GM18498 (cell line): ENCODE measurements around the gene DYNLRB1.
"Not testable (repeated sequence)": the region's sequence is repeated elsewhere in the genome, so short reads cannot be mapped to it uniquely, and the experiment has no call there.

Experiments
- ATAC-seq: cut with Tn5 transposase; IDR thresholded peaks from one replicate; pipeline ENCODE4 v1.9.1; 2021; ENCODE audit warnings: mild to moderate bottlenecking, moderate library complexity; ENCODE audit not compliant: unreplicated experiment

DYNLRB1 gene

DNA sequence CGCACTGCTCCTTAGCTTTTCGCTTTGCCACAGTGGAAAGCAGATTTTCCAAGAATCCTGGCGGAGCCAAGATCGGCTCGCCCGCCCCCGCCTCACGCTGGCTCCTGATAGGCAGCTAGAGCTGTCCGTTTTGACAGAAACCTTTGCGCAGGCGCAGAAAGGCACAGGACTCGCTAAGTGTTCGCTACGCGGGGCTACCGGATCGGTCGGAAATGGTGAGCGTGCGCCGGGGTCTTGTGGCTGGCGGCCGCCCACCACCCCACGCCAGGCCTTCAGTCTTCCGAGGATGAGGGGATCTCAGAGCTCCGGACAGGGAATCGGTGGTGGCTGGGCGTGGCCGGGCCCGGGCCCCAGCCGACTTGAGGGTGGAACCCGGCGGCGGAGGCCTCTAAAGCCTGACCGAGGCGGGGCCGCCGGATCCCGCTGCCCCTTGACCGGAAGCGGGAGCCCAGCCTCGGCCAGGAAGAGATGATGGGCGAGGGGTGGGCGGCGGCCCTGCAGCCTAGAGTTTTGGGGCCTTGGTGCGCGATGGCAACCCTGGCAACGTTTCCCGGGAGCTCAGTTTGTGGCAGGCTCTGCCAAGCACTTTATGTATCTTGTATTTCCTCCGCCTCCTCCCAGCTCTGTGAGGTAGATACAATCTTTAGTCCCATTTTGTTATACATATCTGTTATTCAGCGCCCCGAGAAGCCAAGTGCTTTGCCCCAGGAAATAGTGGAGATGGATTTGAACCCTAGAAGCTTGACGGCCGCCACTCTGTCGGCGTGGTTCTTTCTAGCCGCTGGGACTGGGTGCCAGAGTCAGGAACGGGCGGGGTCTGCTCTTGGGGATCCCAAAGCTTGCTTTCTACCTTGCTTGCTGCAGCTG, at the start of gene DYNLRB1:
TSS of gene DYNLRB1 (plus strand) at position 176 of the 867 bp plus-strand sequence. CDS start at position 213, 37 bp downstream.
- peak; percentile 78 for ATAC-seq

DNA sequence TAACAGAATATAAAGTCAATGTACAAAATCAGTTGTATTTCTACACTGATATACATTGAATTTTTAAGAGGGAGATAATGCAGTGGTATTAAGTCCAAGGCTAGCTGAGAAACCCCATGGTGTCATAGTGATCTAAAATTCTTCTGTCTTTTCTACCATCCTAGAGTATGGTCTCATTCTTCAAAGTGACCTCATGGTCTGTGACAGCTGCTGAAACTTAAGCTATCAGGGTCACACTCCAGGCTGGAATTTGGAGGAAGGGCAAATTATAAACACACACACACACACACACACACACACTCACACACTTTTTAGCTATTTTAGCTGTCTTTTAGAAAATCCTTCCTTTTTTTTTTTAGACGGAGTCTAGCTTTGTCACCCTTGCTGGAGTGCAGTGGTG, 47.3 kb upstream of the DYNLRB1 start:
- ATAC-seq: no peak

DNA sequence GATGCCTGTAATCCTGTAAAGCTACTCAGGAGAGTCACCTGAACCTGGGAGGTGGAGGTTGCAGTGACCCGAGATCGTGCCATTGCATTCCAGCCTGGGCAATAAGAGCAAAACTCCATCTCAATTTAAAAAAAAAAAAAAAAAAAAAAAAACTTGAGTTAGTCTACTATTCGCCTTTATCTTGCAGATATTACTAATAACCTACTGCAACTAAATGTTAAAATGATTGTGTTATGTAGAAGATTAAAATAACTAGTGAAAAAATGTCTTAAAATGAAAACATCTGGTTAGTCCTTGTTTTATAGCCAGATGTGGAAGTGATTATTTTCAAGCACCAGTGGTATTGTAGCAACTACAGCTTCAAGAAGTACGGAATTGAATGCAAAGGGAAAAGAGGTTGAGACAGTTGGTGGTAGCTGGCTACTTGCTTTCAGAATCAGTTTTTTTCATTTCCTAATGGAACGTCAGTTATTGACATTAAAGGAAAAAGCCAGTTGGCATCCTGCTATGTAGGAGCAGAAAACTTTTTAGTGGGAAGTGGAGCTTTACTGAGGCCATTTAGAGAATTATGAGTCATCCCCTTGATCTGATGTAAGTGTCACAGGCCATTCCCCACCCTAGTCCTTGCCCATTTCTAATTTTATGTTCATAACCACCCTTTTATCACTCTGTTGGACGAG, 43.8 kb upstream of the DYNLRB1 start:
- ATAC-seq: no peak

GRCh38 chr20:34473262-34473883, 42.8 kb upstream of the DYNLRB1 start:
- no peak for ATAC-seq

DNA sequence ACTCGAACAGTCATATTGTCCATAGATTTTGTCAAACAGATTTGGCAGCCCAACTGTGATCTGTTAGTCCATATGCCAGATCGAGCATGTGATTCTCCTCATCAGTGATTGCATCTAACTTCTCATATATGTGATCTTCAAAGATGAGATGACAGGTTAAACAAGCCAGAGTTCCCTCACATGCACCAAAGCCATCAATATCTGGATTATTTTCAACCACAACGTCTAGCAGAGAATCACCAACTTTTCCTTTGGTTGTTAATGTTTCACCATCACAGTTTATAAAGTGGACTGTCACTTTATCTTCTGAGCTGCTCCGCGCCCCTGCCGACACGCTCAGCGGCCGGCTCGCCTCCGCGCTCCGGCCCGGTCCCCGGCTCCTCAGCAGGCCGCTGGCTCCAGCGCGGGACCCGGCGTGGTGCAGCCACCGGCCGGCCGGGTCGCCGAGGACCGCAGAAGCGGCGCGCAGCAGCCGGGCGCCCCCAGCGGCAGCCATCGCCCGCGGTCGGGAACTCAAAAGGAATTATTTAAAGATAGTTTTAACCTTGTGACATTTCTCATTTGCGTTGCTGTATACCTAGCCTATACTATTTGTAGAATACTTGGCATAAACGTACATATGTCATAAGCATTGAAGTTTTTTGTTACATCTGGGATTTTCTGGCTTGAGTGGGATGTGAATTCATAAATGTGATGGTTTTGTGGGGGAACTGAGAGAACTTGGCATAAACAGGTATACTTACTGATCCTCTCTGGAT, 40.1 kb upstream of the DYNLRB1 start:
- peak; percentile 54 for ATAC-seq

DNA sequence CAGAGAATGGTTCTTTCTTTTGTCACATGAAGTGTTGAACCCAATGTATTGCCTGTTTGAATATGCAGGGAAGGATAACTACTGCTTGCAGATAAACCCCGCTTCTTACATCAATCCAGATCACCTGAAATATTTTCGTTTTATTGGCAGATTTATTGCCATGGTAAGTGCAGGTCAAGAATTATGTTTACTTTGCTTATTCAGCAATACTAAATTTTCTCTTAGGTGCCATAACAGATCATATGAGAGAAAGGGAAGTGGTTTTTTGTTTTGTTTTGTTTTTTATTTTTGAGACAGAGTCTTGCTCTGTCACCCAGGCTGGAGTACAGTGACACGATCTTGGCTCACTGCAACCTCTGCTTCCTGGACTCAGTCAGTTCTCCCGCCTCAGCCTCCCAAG, 36.6 kb upstream of the DYNLRB1 start:
- no peak for ATAC-seq

GRCh38 chr20:34482154-34482553, 34.1 kb upstream of the DYNLRB1 start:
- not testable (repeated sequence) for ATAC-seq

GRCh38 chr20:34483585-34484220, 32.5 kb upstream of the DYNLRB1 start:
- not testable (repeated sequence) for ATAC-seq

GRCh38 chr20:34485068-34485634, 31.1 kb upstream of the DYNLRB1 start:
- no peak for ATAC-seq

- ATAC-seq: no peak
Observed at GRCh38 chr20:34491226-34491931, 24.8 kb upstream of the DYNLRB1 start.

DNA sequence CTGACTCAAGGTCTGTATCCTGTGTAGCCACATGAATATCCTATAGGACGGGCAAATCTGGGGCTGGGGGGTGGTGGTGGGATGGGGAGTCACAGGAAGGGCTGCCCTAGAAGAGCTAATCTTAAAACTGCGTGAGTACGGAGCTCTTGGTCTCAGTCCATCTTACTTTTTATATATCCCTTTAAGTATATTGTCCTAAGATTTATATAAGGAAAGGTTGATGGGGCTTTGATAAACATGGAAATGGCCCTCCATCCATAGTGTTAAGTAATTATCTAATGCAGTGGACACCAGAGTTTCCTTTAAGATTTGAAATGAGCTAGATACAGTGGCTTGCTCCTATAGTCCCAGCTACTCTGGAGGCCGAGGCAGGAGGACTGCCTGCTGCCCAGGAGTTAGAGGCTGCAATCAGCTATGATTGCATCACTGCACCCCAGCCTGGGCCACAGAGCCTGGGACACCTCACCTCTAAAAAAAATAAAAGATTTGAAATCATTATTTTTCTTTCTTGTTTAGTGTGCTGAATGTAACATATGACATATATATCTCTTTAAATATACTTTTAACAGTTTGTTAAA, 24.2 kb upstream of the DYNLRB1 start:
- ATAC-seq: no peak

DNA sequence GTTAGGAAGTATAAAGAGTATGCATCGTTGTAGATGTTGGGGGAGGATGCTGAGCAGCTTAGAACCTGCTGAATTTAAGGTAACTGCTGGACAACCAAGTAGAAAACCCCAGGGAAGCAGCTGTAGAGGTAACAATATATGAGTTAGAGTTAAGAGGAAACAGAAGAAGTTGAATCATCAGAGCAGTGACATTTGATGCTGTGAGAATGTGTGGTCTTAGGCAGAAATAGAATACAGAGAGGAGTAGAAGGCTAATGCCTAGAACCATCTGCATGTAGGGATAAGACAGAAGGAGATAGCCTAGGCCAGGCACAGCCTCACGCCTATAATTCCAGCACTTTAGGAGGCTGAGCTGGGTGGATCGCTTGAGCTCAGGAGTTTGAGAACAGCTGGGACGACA, 22.6 kb upstream of the DYNLRB1 start:
- ATAC-seq: no peak

GRCh38 chr20:34495307-34495706, 20.9 kb upstream of the DYNLRB1 start:
- no peak for ATAC-seq

DNA sequence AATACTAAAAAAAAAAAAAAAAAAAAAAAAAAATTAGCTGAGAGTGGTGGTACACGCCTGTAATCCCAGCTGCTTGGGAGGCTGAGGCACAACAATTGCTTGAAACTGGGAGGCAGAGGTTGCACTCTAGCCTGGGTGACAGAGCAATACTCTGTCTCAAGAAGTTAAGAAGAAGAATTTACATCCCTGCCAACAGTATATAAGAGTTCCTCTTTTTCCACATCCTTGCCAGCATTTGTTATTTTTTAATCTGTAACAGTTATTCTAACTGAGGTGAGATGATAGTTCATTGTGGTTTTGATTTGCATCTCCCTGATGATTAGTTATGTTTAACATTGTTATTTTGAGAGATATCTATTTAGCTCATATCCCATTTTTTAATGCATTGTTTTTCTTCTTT, 20.3 kb upstream of the DYNLRB1 start:
- ATAC-seq: no peak

- not testable (repeated sequence) for ATAC-seq
Observed at GRCh38 chr20:34497596-34497995, 18.6 kb upstream of the DYNLRB1 start.

- no peak for ATAC-seq
Observed at GRCh38 chr20:34500823-34501222, 15.4 kb upstream of the DYNLRB1 start.

- ATAC-seq: no peak
Observed at GRCh38 chr20:34506480-34506879, 9.7 kb upstream of the DYNLRB1 start.

DNA sequence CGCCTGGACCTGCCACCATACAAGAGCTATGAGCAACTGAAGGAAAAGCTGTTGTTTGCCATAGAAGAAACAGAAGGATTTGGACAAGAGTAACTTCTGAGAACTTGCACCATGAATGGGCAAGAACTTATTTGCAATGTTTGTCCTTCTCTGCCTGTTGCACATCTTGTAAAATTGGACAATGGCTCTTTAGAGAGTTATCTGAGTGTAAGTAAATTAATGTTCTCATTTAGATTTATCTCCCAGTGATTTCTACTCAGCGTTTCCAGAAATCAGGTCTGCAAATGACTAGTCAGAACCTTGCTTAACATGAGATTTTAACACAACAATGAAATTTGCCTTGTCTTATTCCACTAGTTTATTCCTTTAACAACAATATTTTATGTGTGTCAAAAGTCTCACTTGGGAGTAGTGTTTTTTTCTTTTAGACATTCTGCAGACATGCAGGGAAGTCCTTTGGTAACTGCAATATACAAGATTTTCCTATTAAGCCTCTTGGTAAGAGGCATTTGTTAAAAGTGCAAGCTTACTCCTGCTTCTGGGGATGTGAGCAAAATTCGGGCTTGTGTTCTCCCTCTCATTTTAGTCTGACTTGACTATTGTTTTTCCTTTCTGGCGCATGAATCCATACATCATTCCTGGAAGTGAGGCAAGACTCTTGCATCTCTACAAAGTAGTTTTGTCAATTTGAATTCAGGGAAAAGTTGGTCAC, 8.4 kb upstream of the DYNLRB1 start:
- no peak for ATAC-seq

GRCh38 chr20:34510575-34510974, 5.6 kb upstream of the DYNLRB1 start:
- no peak for ATAC-seq
